C1 segment of cervical spinal cord (tissue), 14 donors: ENCODE results near the gene GTF2F2.

ENCODE experiments used
- DNase-seq, 14 donors: peaks; one replicate each; lab custom pipeline; 2025; lab: John Stamatoyannopoulos, UW

The GTF2F2 gene

DNA sequence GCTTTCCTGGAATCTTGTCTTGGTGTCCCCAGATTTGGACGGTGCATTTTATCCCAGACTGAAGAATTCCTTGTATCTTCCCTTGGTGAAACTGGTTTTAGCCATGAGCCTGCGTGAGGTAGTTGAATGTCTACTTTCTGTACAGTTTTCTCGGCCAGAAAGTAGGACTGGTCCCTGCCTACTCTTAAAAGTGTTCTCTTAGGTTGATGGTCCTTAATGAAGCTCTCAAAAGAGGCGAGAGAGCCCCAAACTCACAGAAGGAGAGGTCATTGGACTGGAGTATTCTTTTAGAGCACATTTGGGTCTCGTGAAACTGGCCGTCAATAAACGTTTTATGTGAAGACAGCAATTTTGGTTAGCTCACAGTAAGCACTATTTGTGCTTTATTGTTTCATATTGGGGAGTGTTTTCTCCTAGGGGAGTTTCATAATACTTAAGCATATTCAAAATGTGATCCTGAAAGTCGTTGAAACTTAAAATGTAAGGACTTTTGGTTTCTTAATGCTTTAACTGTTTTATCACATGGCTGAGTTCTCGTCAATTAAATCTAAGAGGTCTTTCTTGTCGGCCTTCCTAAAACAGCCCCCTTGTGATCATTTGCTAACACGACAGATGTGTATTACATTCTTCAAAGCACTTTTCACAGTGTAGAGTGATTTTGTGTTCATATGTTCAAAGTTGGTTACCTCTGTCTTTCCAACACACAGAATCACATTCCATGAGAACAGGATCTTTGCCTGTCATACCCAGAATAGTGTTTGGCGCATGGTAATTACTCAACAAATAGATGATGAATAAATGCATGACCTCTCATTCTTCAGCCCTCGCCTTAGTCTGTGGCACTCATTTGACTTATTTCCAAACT, 889 bp downstream of the GTF2F2 start:
- no peak for DNase-seq

GRCh38 chr13:45122941-45123340, 2.6 kb downstream of the GTF2F2 start:
- DNase-seq = no peak

GRCh38 chr13:45132369-45133064, 12.2 kb downstream of the GTF2F2 start:
- DNase-seq = no peak

GRCh38 chr13:45133396-45134118, 13.2 kb downstream of the GTF2F2 start:
- no peak for DNase-seq

- no peak for DNase-seq
These were observed 16.6 kb downstream of the GTF2F2 start for GRCh38 chr13:45136741-45137504.

DNA sequence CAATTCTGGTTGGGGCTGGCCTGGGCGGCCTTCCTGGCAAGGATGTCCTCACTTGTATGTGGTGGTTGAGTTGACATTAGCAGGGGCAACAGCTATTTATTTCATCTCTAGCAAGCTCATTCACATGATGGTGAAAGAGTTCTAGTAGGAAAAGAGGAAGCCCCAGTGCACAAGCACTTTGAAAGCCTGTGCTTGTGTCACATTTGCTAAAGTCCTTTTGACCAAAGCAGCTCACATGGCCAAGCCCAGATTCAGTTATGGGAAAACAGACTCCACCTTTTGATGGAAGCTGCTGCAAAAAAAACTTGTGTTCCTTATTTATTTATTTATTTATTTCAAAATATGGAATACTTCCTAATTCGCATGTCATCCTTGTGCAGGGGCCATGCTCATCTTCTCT, 17.2 kb downstream of the GTF2F2 start:
- DNase-seq = no peak

DNA sequence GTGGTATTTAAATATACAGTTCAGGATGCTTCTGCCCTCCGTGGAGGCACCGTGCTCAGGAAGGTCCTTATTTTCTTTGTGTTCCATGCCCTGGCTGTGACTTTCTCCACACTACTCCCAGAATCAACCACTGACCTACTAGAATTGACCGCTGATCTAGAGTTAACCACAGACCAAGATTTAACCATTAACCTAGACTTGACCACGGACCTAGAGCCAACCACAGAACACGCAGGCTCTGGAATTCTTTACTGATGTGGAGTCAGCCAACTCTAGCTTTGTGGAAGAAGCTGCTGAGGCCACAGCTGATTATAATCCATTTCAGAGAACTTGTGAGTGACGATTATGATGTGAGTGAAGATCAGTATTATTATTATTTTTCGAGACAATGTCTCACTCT, 18.0 kb downstream of the GTF2F2 start:
- DNase-seq = no peak

GRCh38 chr13:45141369-45141768, 21.1 kb downstream of the GTF2F2 start:
- DNase-seq = no peak

DNA sequence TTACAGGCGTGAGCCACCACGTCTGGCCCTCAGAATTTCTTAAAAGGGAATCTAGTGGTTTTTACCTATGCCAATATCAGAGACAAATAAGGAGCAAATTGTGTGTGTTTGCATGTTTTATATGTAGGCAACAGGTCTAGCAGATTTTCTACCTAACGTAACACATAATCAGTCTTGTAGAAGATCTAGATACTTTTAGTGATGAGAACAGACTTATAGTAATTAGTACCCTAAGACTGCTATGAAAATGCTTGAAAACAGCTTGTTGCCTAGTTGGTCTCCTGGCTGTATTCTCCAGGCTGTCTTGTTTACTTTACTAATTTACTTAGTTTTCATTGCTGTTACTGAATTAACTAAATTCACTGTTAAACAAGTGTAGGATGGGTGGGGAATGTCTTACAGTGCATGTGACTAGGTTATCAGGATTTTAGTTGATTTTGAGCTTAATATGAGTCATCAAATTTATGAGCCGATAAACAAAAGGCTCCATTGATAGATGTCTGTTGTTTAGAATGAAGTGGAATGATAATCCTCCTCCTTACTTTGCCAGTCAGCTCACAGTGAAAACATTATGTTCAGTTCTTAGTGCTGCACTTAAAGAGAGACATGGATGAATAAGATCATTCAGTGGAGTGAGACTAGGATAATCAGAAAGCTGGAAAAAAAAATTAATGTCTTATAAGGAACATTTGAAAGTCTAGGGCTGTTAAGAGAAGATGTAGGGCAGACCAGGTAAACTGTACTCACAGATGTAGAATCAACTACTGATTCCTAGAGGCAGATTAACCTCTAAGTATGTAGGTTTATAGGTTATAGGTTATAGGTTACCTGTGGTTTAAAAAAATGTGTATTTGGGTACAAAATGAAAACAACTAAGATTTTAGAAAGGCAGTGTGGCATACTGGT, 22.4 kb downstream of the GTF2F2 start:
- peak in 1 of 14 donors; percentile 27 for DNase-seq

DNA sequence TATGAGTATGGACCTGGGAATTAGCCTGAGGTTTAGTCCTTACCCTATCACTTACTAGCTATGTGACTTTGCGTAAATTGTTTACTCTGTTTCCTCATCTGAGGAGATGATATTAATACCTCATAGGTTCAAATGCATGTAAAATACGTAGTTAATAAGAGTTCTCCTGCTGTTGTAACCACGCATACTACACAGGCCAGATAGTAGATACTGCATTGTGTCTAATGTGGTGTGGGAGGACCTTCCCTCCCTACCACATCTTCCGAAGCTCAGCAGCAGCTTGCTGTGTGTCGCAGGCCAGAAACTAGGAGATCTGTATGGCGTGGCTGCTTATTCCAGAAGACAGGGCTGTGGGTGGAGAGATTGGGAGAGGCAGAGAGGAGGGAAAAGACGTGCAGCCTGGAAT, 23.0 kb downstream of the GTF2F2 start:
- no peak for DNase-seq

- no peak for DNase-seq
These were observed 29.7 kb downstream of the GTF2F2 start for GRCh38 chr13:45149964-45150363.

- no peak for DNase-seq
These were observed 36.5 kb downstream of the GTF2F2 start for GRCh38 chr13:45156565-45157361.

GRCh38 chr13:45162194-45162593, 41.9 kb downstream of the GTF2F2 start:
- DNase-seq = no peak

DNA sequence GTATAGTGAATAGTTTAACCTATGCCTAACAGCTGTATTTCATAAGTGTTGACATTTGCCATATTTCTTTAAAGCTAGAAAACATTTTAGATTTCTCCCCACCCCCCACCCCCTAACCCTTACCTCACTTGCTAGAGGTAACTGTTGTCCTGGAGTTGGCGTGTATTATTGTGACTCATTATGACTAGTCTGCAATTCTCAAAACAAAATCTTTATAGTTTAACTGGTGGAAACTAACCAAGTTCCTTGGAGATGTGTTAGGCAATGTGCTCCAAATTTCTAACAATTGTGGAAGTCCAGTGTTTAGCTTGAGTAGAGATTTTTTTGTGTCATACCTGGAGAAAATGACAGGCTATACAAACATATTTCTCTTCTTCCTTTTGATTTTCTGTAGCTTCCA, 42.5 kb downstream of the GTF2F2 start:
- no peak for DNase-seq

DNA sequence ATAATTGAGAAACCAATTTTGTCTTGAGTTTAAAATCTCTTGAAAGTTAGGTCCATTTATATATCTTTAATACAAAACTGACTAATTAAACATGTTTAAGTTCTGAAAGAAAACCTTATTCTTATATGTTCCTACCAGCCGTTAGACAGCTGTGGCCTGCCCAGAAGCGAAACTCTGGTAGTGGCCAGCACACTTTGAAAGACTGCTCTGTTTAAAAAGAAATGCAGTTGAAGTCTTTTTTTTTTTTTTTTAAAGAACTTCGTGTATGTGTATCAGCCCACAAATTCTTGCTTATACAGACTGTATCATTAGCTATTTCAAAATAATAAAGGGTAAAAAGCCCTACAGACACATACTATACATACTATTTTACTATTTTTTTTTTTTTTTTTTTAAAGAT, 46.5 kb downstream of the GTF2F2 start:
- no peak for DNase-seq

DNA sequence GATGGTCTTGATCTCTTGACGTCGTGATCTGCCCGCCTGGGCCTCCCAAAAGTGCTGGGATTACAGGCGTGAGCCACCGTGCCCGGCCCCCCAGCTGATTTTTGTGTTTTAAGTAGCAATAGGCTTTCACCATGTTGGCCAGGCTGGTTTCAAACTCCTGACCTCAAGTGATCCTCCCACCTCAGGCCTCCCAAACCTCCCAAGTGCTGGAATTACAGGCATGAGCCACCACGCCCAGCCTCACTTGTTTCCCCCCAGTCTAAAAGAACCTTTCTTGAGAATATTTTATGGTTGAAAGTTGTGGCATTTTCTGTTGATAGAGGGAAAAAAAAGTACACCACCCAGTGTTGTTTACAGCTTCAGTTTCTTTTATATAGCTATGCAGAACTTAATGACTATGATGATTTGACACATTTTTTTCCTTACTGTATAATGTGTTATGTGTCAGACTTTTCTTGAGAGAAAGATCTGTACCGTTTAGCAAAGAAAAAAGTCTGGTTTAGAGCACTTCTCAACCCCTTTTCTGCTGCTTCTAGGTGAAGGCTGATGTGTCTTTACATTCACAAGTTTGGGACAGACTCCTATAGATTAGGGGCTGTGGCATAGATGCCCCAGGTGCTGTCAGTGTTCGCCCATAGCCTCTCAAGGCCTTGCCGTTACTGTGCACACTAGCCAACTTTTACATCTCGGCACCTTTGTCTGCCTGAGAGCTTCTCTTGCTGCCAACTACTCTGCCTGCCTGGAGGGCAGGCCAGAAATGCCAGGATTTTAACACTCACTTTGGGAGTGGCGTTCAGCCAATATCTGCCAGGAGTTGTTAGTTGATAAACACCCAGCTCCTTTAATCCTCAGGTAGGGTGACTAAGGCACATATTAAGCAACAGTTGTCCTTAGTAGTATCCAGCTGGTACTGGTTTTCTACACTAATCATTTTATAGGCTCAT, 47.6 kb downstream of the GTF2F2 start:
- no peak for DNase-seq

DNA sequence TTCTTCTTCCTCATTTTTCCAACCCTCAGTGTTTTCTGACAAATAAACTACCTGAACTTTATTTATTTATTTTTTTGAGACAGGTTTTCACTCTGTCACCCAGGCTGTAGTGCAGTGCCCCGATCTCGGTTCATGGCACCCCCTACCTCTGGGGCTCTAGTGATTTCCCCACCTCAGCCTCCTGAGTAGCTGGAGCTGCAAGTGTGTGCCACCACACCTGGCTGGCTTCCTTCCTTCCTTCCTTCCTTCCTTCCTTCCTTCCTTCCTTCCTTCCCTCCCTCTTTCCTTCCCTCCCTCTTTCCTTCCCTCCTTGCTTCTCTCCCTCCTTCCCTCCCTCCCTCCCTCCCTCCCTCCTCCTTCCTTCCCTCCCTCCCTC, 48.2 kb downstream of the GTF2F2 start:
- no peak for DNase-seq

GRCh38 chr13:45174478-45174877, 54.2 kb downstream of the GTF2F2 start:
- DNase-seq = no peak
